Dermis microvascular lymphatic vessel endothelial cell (primary cell): ENCODE data around the gene DBNDD1. TPM values are rescaled to one million over a fixed set of nuclear protein-coding genes. Genes with fewer than 3 reads are reported as not detected.
"Not testable (repeated sequence)": the region's sequence is repeated elsewhere in the genome, so short reads cannot be mapped to it uniquely, and the experiment has no call there.

Experiments used
- DNase-seq, 2 donors: peaks; one replicate each; pipeline versions ENCODE4 v3.0.0 to v3.0.0-alpha.2; 2010; ENCODE audit warnings: low read depth in 2 of 2
- total RNA-seq: library from RNA; depleted of rRNA; stranded (reverse); fragments of >200 nt; gene quantifications from 2 replicates; pipeline ENCODE4 v1.2.1, GENCODE V29; 2014

DBNDD1 gene, protein sequence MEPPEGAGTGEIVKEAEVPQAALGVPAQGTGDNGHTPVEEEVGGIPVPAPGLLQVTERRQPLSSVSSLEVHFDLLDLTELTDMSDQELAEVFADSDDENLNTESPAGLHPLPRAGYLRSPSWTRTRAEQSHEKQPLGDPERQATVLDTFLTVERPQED
- total RNA-seq = 12.3 and 15.6 TPM in 2 replicates

GRCh38 chr16:90018652-90019542 is at the start of gene DBNDD1:
TSS of gene DBNDD1 (minus strand) at chr16:90019456. CDS start at chr16:90019341, 115 bp downstream.
- DNase-seq = peak in 1 of 2 donors; percentile 16

DNA sequence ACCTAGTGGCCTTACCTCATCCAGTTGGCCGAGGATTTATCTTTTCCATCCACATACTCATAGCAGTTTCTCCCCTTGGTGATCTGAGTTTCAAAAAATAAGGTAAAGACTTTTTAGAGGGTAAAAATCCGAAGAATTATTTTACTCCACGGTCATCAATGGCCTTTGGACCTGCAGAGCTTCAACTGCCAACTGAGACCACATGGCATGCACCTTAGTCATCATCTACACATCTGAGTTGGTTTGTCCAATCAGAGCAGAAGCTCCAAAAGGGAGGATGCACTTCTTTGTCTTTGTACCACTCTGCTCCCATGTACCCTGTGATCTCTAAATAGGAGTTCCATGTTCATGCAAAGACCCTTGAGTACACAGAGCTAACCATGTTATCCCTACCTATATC is 42.2 kb upstream of the DBNDD1 start:
- DNase-seq = no peak

GRCh38 chr16:90057738-90058173 is 38.5 kb upstream of the DBNDD1 start:
- peak in 1 of 2 donors; percentile 14 for DNase-seq

GRCh38 chr16:90056521-90056920 is 37.3 kb upstream of the DBNDD1 start:
- DNase-seq = not testable (repeated sequence)

GRCh38 chr16:90055371-90055770 is 36.1 kb upstream of the DBNDD1 start:
- no peak for DNase-seq

GRCh38 chr16:90054554-90054953 is 35.3 kb upstream of the DBNDD1 start:
- no peak for DNase-seq

DNA sequence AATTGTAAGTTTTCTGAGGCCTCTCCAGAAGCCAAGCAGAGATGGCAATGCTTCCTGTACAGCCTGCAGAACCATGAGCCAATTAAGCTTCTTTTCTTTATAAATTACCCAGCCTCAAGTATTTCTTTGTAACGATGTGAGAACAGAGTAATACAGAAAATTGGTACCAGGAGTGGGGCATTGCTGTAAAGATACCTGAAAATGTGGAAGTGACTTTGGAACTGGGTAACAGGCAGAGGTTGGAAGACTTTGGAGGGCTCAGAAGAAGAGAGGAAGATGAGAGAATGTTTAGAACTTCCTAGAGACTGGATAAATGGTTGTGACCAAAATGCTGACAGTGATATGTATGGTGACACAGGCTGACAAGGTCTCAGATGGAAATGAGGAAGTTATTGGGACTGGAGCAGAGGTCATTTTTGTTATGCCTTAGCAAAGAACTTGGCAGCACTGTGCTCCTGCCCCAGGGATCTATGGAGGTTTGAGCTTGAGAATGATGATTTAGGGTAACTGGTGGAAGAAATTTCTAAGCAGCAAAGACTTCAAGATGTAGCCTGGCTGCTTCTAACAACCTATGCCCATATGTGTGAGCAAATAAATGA is 34.7 kb upstream of the DBNDD1 start:
- no peak for DNase-seq

- no peak for DNase-seq
These were observed 31.7 kb upstream of the DBNDD1 start for GRCh38 chr16:90050969-90051368.

GRCh38 chr16:90048737-90049330 is 29.6 kb upstream of the DBNDD1 start:
- no peak for DNase-seq

DNA sequence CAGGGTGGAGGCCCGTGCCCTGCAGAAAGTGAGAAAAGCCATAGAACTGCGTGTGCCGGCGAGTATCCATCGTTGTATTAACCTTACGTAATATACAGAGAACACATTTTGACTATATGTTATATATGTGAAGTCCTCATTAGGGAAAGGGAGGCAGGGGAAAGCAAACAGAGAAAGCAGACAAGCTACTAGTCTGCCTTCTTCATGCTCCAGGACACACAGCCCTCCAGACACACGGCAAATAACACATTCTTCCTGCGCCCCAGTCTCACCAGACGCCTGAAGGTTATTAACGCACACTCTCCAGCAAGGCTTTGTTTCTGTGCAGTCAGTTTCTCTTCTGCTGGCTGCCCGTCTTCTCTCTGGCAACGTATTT is 29.1 kb upstream of the DBNDD1 start:
- no peak for DNase-seq

DNA sequence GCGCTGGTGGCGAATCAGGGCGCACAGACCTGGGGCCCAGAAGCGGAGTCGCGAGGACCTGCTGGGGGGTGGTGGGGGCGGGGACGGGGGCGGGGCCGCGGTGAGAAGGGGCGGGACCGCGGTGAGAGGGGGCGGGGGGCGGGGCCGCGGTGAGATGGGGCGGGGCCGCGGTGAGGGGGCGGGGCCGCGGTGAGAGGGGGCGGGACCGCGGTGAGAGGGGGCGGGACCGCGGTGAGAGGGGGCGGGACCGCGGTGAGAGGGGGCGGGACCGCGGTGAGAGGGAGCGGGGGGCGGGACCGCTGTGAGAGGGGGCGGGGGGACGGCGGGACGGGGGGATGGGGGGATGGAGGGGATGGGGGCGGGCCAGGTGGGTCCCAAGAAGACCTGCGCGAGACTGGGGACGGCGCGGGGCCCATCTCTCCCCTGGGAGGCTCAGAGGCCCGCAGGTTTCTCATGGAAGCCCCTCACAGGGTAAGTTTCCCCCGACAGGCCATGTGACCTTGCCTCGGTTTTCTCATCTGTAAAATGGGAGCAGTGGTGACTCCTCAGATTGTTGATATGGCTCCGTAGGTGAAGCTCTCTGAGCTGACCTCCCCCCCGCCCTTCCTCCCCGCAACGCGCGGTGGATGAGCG is 28.6 kb upstream of the DBNDD1 start:
- DNase-seq = peak in 1 of 2 donors; percentile 6

DNA sequence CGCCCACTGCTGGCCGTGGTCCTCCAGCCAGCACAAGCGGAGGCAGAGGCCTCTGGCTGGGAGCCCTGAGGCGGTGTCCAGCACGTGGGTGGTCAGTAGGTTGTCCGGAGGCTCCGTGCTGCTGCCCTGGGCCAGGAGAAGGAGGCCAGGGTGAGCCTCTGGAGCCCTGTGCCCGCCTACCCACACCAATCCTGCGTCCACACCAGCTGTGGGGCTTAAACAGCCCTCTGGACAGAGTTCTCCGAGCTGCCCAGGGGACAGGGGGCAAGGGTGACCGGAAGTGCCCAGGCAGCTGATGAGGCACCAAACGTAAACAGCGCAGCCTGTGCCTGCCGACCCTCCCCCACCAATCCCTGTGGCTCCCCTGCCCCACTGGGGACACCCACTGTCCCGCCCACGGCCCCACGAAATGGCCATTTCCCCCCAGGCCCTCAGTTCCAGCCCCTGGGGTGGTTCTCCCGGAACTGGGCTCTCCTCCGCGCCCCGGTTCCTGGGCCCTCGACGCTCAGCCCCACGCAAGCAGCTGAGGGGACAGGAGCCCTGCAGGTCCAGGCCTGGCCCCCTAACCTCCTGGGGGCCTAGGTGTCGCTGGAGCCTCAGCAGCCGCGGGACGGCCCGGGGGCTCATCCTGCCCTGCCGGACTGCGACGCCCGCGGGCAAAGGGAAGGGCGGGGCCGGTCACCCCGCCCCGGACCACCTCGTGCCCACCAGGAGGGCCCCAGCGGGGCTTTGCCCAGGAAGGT is 27.9 kb upstream of the DBNDD1 start:
- DNase-seq = peak in 1 of 2 donors; percentile 37

- no peak for DNase-seq
These were observed 27.1 kb upstream of the DBNDD1 start for GRCh38 chr16:90046122-90046970.

DNA sequence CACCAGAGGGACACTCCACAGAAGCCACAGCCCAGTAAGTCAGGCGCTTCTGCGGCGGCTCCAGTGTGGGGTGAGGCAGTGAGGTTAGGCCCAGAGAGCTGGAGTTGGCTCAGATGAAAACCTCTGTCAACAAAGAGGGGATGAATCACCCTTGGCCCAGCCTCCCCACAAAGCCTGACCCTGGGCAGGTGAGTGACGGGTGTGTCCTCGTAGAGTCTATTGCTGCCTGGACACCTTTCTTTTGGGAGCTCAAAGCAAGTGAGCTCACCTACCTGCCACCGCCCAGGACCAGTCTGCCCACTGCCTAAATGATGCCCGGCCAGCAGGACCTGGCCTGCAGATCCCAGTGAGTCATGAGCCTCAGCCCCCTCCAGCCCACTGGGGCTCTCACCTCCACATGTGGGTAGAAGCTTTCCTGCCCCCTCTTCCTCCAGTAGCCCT is 24.9 kb upstream of the DBNDD1 start:
- no peak for DNase-seq

DNA sequence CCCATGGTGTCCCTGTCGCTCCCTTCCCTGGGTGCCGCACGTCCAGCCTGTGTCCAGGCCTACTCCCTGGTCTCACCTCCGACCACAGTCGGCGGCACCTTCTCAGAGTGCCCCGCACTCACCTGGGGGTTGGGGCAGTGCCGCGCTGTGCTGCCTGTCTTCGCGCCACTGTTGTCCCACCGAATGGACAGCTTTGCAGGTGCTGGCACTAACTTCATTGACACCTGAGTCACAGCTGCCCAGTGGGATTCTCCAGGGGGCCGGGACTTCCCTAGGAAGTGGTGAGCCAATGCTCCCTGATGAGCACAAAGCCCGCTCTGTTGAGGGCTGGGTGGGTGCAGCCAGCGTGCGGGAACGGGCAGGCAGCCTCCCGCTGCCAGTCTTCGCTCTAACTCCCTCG is 24.3 kb upstream of the DBNDD1 start:
- no peak for DNase-seq

GRCh38 chr16:90042946-90043514 is 23.8 kb upstream of the DBNDD1 start:
- DNase-seq = no peak

- no peak for DNase-seq
These were observed 22.7 kb upstream of the DBNDD1 start for GRCh38 chr16:90041896-90042473.

DNA sequence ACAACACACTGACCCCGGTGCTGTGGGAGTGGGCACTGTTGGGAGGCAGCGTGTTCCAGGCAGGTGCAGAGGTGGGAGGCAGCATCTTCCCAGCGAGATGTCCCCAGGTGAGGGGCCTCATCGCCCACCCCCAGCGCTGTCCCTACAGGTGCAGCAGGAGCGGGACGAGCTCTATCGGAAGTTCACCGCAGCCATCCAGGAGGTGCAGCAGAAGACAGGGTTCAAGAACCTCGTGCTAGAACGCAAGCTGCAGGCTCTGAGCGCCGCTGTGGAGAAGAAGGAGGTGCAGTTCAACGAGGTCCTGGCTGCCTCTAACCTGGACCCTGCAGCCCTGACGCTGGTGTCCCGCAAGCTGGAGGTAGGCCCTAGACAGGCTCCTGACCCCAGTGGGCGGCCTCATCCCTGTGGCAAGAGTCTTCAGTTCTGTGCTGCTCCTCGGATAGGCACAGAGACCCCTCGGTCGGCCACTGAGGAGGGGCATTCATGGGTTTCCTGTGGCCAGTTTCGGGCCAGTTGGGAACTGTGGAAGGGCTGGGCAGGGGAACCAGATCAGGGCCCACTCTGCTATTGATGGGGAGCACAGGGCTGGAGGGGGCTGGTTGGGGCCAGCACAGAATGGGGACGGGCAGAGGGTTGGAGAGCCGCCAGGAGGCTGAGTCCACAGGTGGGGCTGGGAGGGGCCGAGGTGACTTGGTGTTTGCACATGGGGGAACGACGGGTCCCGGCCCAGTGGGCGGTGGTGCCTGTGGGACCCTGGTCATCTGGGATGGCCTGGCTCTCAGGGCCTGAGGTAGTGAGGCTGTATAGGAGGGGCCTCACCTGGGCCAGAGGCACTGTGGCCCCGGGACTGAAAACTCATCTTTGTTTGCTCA is 21.1 kb upstream of the DBNDD1 start:
- no peak for DNase-seq
